GM12878 (cell line): ENCODE data around the gene REPIN1. TPM values are rescaled to one million over a fixed set of nuclear protein-coding genes. Genes with fewer than 3 reads are reported as not detected.
A peak's percentile ranks its signal among the peaks of the same experiment; 100 is the strongest.

Experiments used
- ATAC-seq: fragments of 200-7000 bp; cut with Tn5 transposase; 3 replicates; pipeline ENCODE4 v1.9.1; 2020; ENCODE audit warnings: mild to moderate bottlenecking, moderate library complexity
- BruUV-seq: library from RNA; stranded (reverse); fragments of 400-500 nt; replicated peaks from 2 replicates; lab custom pipeline; 2021; lab: Mats Ljungman, UMichigan
- CTCF ChIA-PET: fragments of 300-600 bp; sonication (Branson Sonifier 250); formaldehyde crosslinking; extraction: SDS; loops from one replicate; lab custom pipeline; 2021; ENCODE audit warnings: inconsistent platforms; lab: Yijun Ruan, JAX
- POLR2A ChIA-PET: fragments of 350-600 bp; formaldehyde crosslinking; extraction: SDS; loops from one replicate; lab custom pipeline; 2021; ENCODE audit warnings: inconsistent platforms; lab: Charles Lee
- RAD21 ChIA-PET: fragments of 300-600 bp; sonication (Branson Sonifier 250); formaldehyde crosslinking; loops from one replicate; lab custom pipeline; 2023; ENCODE audit warnings: antibody characterized with exemption; ENCODE audit not compliant: unreplicated experiment; lab: Charles Lee
- SMC1A ChIA-PET: fragments of 300-600 bp; sonication (Branson Sonifier 250); formaldehyde crosslinking; loops from one replicate; lab custom pipeline; 2023; ENCODE audit not compliant: unreplicated experiment, uncharacterized antibody; lab: Charles Lee
- DNase-seq: peaks from one replicate; pipeline ENCODE4 v3.0.0-alpha.2; 2011; ENCODE audit warnings: low read depth, low spot score
- FAIRE-seq: peaks from 3 replicates; lab custom pipeline; 2011; peaks lifted over from hg19 to GRCh38; lab: Jason Lieb, UNC
- H2AFZ ChIP-seq: 2 replicates; pipeline ENCODE4 v1.6.0; 2011; ENCODE audit warnings: low read depth, low read length, control low read depth; ENCODE audit not compliant: control insufficient read depth
- H3K27ac ChIP-seq: 2 replicates; pipeline ENCODE4 v1.5.1; 2011; ENCODE audit warnings: control low read depth; ENCODE audit not compliant: control insufficient read depth, insufficient read depth
- H3K27me3 ChIP-seq, 2 experiments: replicated peaks in 1 of 2; 2 replicates each; pipeline versions ENCODE4 v1.6.0 to v1.6.1; 2011; ENCODE audit warnings: low read length in 1 of 2; ENCODE audit not compliant: control insufficient read depth in 2 of 2, insufficient read depth in 2 of 2
- H3K36me3 ChIP-seq, 2 experiments: 2 replicates each; pipeline ENCODE4 v1.5.1; 2011; ENCODE audit warnings: low read length in 1 of 2; ENCODE audit not compliant: control insufficient read depth in 2 of 2, insufficient read depth in 2 of 2
- H3K4me1 ChIP-seq: 2 replicates; pipeline ENCODE4 v1.6.1; 2011; ENCODE audit warnings: mild to moderate bottlenecking, low read length, moderate library complexity, mixed read lengths; ENCODE audit not compliant: control insufficient read depth, insufficient read depth
- H3K4me2 ChIP-seq: 2 replicates; pipeline ENCODE4 v1.6.0; 2011; ENCODE audit warnings: control low read depth; ENCODE audit not compliant: control insufficient read depth, insufficient read depth
- H3K4me3 ChIP-seq: fragments of 200-600 bp; sonication (generic); 2 replicates; pipeline ENCODE4 v1.5.1; 2016
- H3K79me2 ChIP-seq: 2 replicates; pipeline ENCODE4 v1.6.0; 2011; ENCODE audit warnings: low read length; ENCODE audit not compliant: control insufficient read depth, insufficient read depth
- H3K9ac ChIP-seq: 2 replicates; pipeline ENCODE4 v1.8.0; 2011; ENCODE audit warnings: low read length, control low read depth, mixed read lengths; ENCODE audit not compliant: control insufficient read depth, insufficient read depth
- H3K9me3 ChIP-seq: replicated peaks from 3 replicates; pipeline ENCODE4 v1.5.1; 2011; ENCODE audit warnings: mild to moderate bottlenecking, low read length; ENCODE audit not compliant: control insufficient read depth, insufficient read depth
- H4K20me1 ChIP-seq: 2 replicates; pipeline ENCODE4 v1.6.0; 2011; ENCODE audit not compliant: control insufficient read depth, insufficient read depth
- ASH2L ChIP-seq: fragments of 300-600, 200-600 bp; sonication (generic); IDR thresholded peaks from 2 replicates; pipeline ENCODE4 v1.6.1; 2017; ENCODE audit warnings: low read depth, mild to moderate bottlenecking, borderline replicate concordance
- ATF7 ChIP-seq: fragments of 450-650 bp; IDR thresholded peaks from 2 replicates; pipeline ENCODE4 v1.6.1; 2016; ENCODE audit warnings: low read depth, mild to moderate bottlenecking
- LARP7 ChIP-seq: fragments of 450-650 bp; IDR thresholded peaks from 2 replicates; pipeline ENCODE4 v1.6.1; 2017; ENCODE audit warnings: mild to moderate bottlenecking
- PBX3 ChIP-seq: IDR thresholded peaks from 2 replicates; pipeline ENCODE4 v1.6.1; 2011; ENCODE audit warnings: mild to moderate bottlenecking, low read depth, low read length, moderate library complexity; ENCODE audit not compliant: insufficient replicate concordance
- PML ChIP-seq: IDR thresholded peaks from 2 replicates; pipeline ENCODE4 v1.6.1; 2012; ENCODE audit warnings: low read length, inconsistent platforms
- POLR2AphosphoS2 ChIP-seq: IDR thresholded peaks from 2 replicates; pipeline ENCODE4 v1.6.1; 2011; ENCODE audit warnings: low read depth, mild to moderate bottlenecking, low read length, improper control_type of control experiment, moderate library complexity
- RUNX3 ChIP-seq: IDR thresholded peaks from 2 replicates; pipeline ENCODE4 v1.6.1; 2012; ENCODE audit warnings: low read length, inconsistent platforms
- TBL1XR1 ChIP-seq: IDR thresholded peaks from 2 replicates; pipeline ENCODE4 v1.6.1; 2012; ENCODE audit warnings: low read depth, low read length, improper control_type of control experiment
- USF1 ChIP-seq: IDR thresholded peaks from 2 replicates; pipeline ENCODE4 v1.6.1; 2011; ENCODE audit warnings: borderline replicate concordance, low read depth, mild to moderate bottlenecking, moderate library complexity, mixed read lengths, low read length; ENCODE audit not compliant: insufficient read depth; ENCODE audit errors: extremely low read length
- WGBS: methylation state at CpG from one replicate; pipeline ENCODE4 v1.1.6; 2016; ENCODE audit warnings: low lambda C conversion rate; ENCODE audit not compliant: insufficient replicate concordance, insufficient coverage; ENCODE audit errors: missing lambda C conversion rate; 5-methylcytosine and 5-hydroxymethylcytosine counted together
- in situ Hi-C: fragments of 300-500 bp; cut with MboI; formaldehyde crosslinking; loops from 9 replicates; pipeline ENCODE4 v1.14.3; 2018; ENCODE audit warnings: mixed read lengths
- intact Hi-C: fragments of 100-400 bp; cut with micrococcal nuclease; formaldehyde crosslinking; loops from one replicate; pipeline ENCODE4 v1.14.2; 2022; ENCODE audit not compliant: unreplicated experiment
- polyA plus RNA-seq, 11 experiments: library from polyadenylated mRNA; depleted of rRNA in 4 of 11; unstranded in 6 of 11; stranded (reverse) in 5 of 11; fragments of >200 nt; fragmentation: Nextera tagmentation in 4 of 11; fragmentation: Illumina TruSeq in 1 of 11; extraction: Ambion mirVana in 4 of 11; extraction: Trizol in 1 of 11; gene quantifications; 1 replicate in 1 of 11; 2 replicates in 10 of 11; pipeline versions ENCODE4 v1.2.1 to v1.2.3, GENCODE V29; 2011 to 2016; ENCODE audit warnings: inconsistent platforms in 2 of 11, missing spikeins in 2 of 11, low read depth in 1 of 11
- total RNA-seq, 4 experiments: library from RNA; depleted of rRNA in 3 of 4; stranded (reverse); fragments of >200 nt in 3 of 4; fragmentation: Illumina TruSeq in 1 of 4; extraction: Trizol in 1 of 4; gene quantifications; 2 replicates each; pipeline versions ENCODE4 v1.2.1 to v1.2.3, GENCODE V29; 2013 to 2021

Gene REPIN1
- total and polyA plus RNA-seq, 10 of the 15 experiments (the other 5 are each of a cell fraction or from before 2014, with no cell fraction given) = 5.1 to 172 (median 76.9) TPM

- Histone ChIP-seq H3K4me2 (peak overlapping the region; percentile 56; the same call in 1 of the 2 replicates), H3K4me3 (no peak overlapping the region), H3K79me2 (peaks cover 8% of the 10 kb centered on the region), H3K9ac (no peak overlapping the region), H3K27ac (no peak overlapping the region; the same call in 1 of the 2 replicates), H4K20me1 (no peaks in the 10 kb centered on the region), H3K4me1 (peaks cover 26% of the 10 kb centered on the region), H3K9me3 (no peaks in the 10 kb centered on the region), H3K36me3 (no peaks in the 10 kb centered on the region), H3K27me3 (no peaks in the 10 kb centered on the region), H2AFZ (no peak overlapping the region)
- CTCF ChIA-PET = interaction anchor here (0.6 to 2.3 kb wide), 5 partner anchors 12 to 70 kb away, joined by 3 to 7 read pairs (median 4); no protein-coding TSS in a partner anchor
- POLR2A ChIA-PET = interaction anchor here (0.9 to 1.2 kb wide), 2 partner anchors 15 to 71 kb away, joined by 4 read pairs; no protein-coding TSS in a partner anchor
- SMC1A ChIA-PET = interaction anchor here (1.2 to 2.7 kb wide), 4 partner anchors 15 to 82 kb away, joined by 3 to 12 read pairs (median 6); no protein-coding TSS in a partner anchor
- no peak for ATAC-seq
- intact Hi-C loops (no loop called here), in situ Hi-C loops (loop anchor here (5.0 kb wide), 1 partner anchor 49 kb away; no protein-coding TSS in a partner anchor)
- FAIRE-seq = no peak
- RAD21 ChIA-PET = interaction anchor here (1.0 to 1.3 kb wide), 2 partner anchors 22 to 43 kb away, joined by 3 to 4 read pairs; a partner anchor contains a TSS
- no TSS peak for BruUV-seq
- TF ChIP-seq ATF7 (no peak), ASH2L (no peak), POLR2AphosphoS2 (no peak), PBX3 (no peak), USF1 (no peak), TBL1XR1 (no peak), RUNX3 (no peak), LARP7 (no peak), PML (no peak)
- whole genome bisulfite sequencing = 94% methylated on average over 4 of the region's 4 CpGs
- no peak for DNase-seq
Measured at GRCh38 chr7:150363370-150363769, 5.3 kb upstream of the REPIN1 start.
